HepG2 (cell line): Measurements from ENCODE around the gene ARHGAP22. TPM values are rescaled to one million over a fixed set of nuclear protein-coding genes. Genes with fewer than 3 reads are reported as not detected.

Experiments
- ATAC-seq: fragments of 200-7000 bp; cut with Tn5 transposase; 3 replicates; pipeline ENCODE4 v1.9.1; 2020; ENCODE audit warnings: mild to moderate bottlenecking, moderate library complexity
- BruUV-seq: library from RNA; stranded (reverse); fragments of 400-500 nt; replicated peaks from 2 replicates; lab custom pipeline; 2021; lab: Mats Ljungman, UMichigan
- CTCF ChIA-PET: fragments of 300-600 bp; formaldehyde crosslinking; extraction: SDS; loops from one replicate; lab custom pipeline; 2021; ENCODE audit warnings: low total read pairs, inconsistent platforms, low intra/inter-chr PET ratio; lab: Yijun Ruan, JAX
- POLR2A ChIA-PET: fragments of 350-600 bp; sonication (Branson Sonifier 250); formaldehyde crosslinking; loops from one replicate; lab custom pipeline; 2020; ENCODE audit warnings: antibody characterized with exemption, inconsistent platforms; lab: Yijun Ruan, JAX
- DNase-seq: peaks from one replicate; pipeline ENCODE4 v3.0.0-alpha.2; 2015; ENCODE audit warnings: low spot score
- FAIRE-seq: peaks from 3 replicates; lab custom pipeline; 2011; peaks lifted over from hg19 to GRCh38; lab: Jason Lieb, UNC
- H2AFZ ChIP-seq: one replicate; pipeline ENCODE4 v1.6.1; 2011; ENCODE audit warnings: low read length, inconsistent platforms
- H3K27ac ChIP-seq: fragments of 300-600 bp; 3 replicates; pipeline ENCODE4 v1.8.0; 2011; ENCODE audit warnings: mixed run types, mild to moderate bottlenecking, mixed read lengths, low read length, inconsistent platforms; ENCODE audit not compliant: insufficient read depth; ENCODE audit errors: extremely low read length
- H3K27me3 ChIP-seq, 2 experiments: fragments of 200-600 bp in 1 of 2; 2 replicates in 1 of 2; 3 replicates in 1 of 2; pipeline versions ENCODE4 v1.6.0 to v1.8.0; 2011; ENCODE audit warnings: low read length in 2 of 2, mild to moderate bottlenecking in 2 of 2, moderate library complexity in 2 of 2, inconsistent platforms in 1 of 2; ENCODE audit not compliant: insufficient read depth in 2 of 2, control insufficient read depth in 1 of 2
- H3K36me3 ChIP-seq, 2 experiments: fragments of 200-600 bp in 1 of 2; replicated peaks in 1 of 2; 2 replicates in 1 of 2; 3 replicates in 1 of 2; pipeline versions ENCODE4 v1.5.1 to v1.8.0; 2011; ENCODE audit warnings: low read length in 2 of 2, inconsistent platforms in 1 of 2; ENCODE audit not compliant: insufficient read depth in 2 of 2, control insufficient read depth in 1 of 2
- H3K4me1 ChIP-seq: 2 replicates; pipeline ENCODE4 v1.5.1; 2012; ENCODE audit warnings: low read length, inconsistent platforms; ENCODE audit not compliant: insufficient read depth
- H3K4me2 ChIP-seq: 2 replicates; pipeline ENCODE4 v1.6.0; 2011; ENCODE audit warnings: low read depth, low read length, inconsistent platforms
- H3K4me3 ChIP-seq, 3 experiments: fragments of 200-600 bp in 1 of 3; sonication (generic), shearing (Covaris generic) in 1 of 3; replicated peaks in 1 of 3; 2 replicates each; pipeline ENCODE4 v1.5.1; 2011 to 2016; ENCODE audit warnings: low read length in 3 of 3, inconsistent platforms in 2 of 3, low read depth in 2 of 3, mild to moderate bottlenecking in 2 of 3, control low read depth in 1 of 3, mixed read lengths in 1 of 3; ENCODE audit not compliant: insufficient read depth in 1 of 3
- H3K79me2 ChIP-seq: one replicate; pipeline ENCODE4 v1.6.1; 2011; ENCODE audit warnings: low read length, inconsistent platforms; ENCODE audit not compliant: insufficient read depth
- H3K9ac ChIP-seq: 2 replicates; pipeline ENCODE4 v1.6.0; 2011; ENCODE audit warnings: mild to moderate bottlenecking, low read depth, low read length, inconsistent platforms; ENCODE audit not compliant: insufficient read depth
- H3K9me3 ChIP-seq: 2 replicates; pipeline ENCODE4 v1.5.1; 2012; ENCODE audit warnings: mild to moderate bottlenecking, low read length
- H4K20me1 ChIP-seq: 2 replicates; pipeline ENCODE4 v1.6.0; 2011; ENCODE audit warnings: inconsistent platforms, mild to moderate bottlenecking, low read length, moderate library complexity; ENCODE audit not compliant: insufficient read depth
- ATF2 ChIP-seq: sonication (generic); formaldehyde crosslinking; IDR thresholded peaks from 2 replicates; pipeline ENCODE4 v1.4.0; 2020; ENCODE audit warnings: missing genetic modification reagents
- CAMTA2 ChIP-seq: sonication (generic); formaldehyde crosslinking; IDR thresholded peaks from 2 replicates; pipeline ENCODE4 v1.4.0; 2020; ENCODE audit warnings: mild to moderate bottlenecking, missing genetic modification reagents, borderline replicate concordance
- HMG20B ChIP-seq: conservative IDR thresholded peaks from 2 replicates; pipeline ENCODE4 v1.6.1; 2016; ENCODE audit warnings: missing genetic modification reagents, missing compliant biosample characterization
- IRF2 ChIP-seq: IDR thresholded peaks from 2 replicates; pipeline ENCODE4 v1.6.1; 2018; ENCODE audit warnings: missing genetic modification reagents, missing compliant biosample characterization
- MATR3 ChIP-seq: sonication (generic); formaldehyde crosslinking; IDR thresholded peaks from 2 replicates; pipeline ENCODE4 v1.4.0; 2020; ENCODE audit warnings: missing genetic modification reagents
- ZNF143 ChIP-seq: sonication (generic); formaldehyde crosslinking; IDR thresholded peaks from 2 replicates; pipeline ENCODE4 v1.4.0; 2020; ENCODE audit warnings: missing genetic modification reagents
- ZNF282 ChIP-seq: fragments of 450-650 bp; IDR thresholded peaks from 2 replicates; pipeline ENCODE4 v1.6.1; 2018; ENCODE audit not compliant: partially characterized antibody
- ZNF501 ChIP-seq: sonication (generic); formaldehyde crosslinking; IDR thresholded peaks from 2 replicates; pipeline ENCODE4 v1.5.1; 2020; ENCODE audit warnings: mild to moderate bottlenecking, moderate library complexity, missing genetic modification reagents
- WGBS: methylation state at CpG from one replicate; pipeline ENCODE4 v1.1.6; 2017; ENCODE audit warnings: low lambda C conversion rate; 5-methylcytosine and 5-hydroxymethylcytosine counted together
- in situ Hi-C: cut with HindIII; loops from 2 replicates; pipeline ENCODE4 v1.10.0; 2017; ENCODE audit warnings: low pct_unique_long_range_greater_than_20kb; ENCODE audit not compliant: extremely low pct_ligation_motif_present
- intact Hi-C: fragments of 100-400 bp; cut with micrococcal nuclease; formaldehyde crosslinking; loops from one replicate; pipeline ENCODE4 v1.10.0; 2022; ENCODE audit not compliant: unreplicated experiment
- polyA plus RNA-seq, 8 experiments: library from polyadenylated mRNA; depleted of rRNA in 3 of 8; stranded (reverse) in 7 of 8; unstranded in 1 of 8; fragments of >200 nt; fragmentation: Illumina TruSeq in 4 of 8; extraction: Trizol in 4 of 8; gene quantifications; 2 replicates each; pipeline versions ENCODE4 v1.2.1 to v1.2.3, GENCODE V29; 2011 to 2016; ENCODE audit warnings: low read depth in 4 of 8, missing spikeins in 1 of 8, mixed read lengths in 1 of 8; ENCODE audit not compliant: insufficient read depth in 1 of 8
- total RNA-seq, 5 experiments: library from RNA; depleted of rRNA; stranded (reverse); fragments of >200 nt; fragmentation: Illumina TruSeq; extraction: Trizol; gene quantifications; 2 replicates each; pipeline ENCODE4 v1.2.3, GENCODE V29; 2016; ENCODE audit warnings: low read depth in 1 of 5

The ARHGAP22 gene
- total and polyA plus RNA-seq, 2 of the 13 experiments (the other 11 are each of a cell fraction or from before 2014, with no cell fraction given) = 0.08 to 0.38 TPM

- no peaks in the 10 kb centered on the region for H3K9me3 ChIP-seq
- no peak overlapping the region for H3K27ac ChIP-seq
- DNase-seq = no peak
- WGBS = 3% methylated on average over 7 of the region's 7 CpGs
- in situ Hi-C loops = no loop called here
- ChIA-PET POLR2A (no interaction called here), CTCF (no interaction called here)
- no peaks in the 10 kb centered on the region for H3K79me2 ChIP-seq
- no peak overlapping the region for H2AFZ ChIP-seq
- no peaks in the 10 kb centered on the region for H3K4me1 ChIP-seq
- BruUV-seq = no TSS peak
- no peaks in the 10 kb centered on the region for H4K20me1 ChIP-seq
- no peaks in the 10 kb centered on the region for H3K36me3 ChIP-seq
- ATAC-seq = no peak
- FAIRE-seq = no peak
- H3K27me3 ChIP-seq = peaks cover 1 to 15% of the 10 kb centered on the region in 2 experiments; a peak in 4 of 5 replicates
- intact Hi-C loops = no loop called here
- no peak overlapping the region for H3K4me2 ChIP-seq
- H3K4me3 ChIP-seq = no peak overlapping the region
- TF ChIP-seq ATF2 (CRISPR knock-in tag) (no peak), IRF2 (CRISPR knock-in tag) (no peak), ZNF282 (no peak), HMG20B (CRISPR knock-in tag) (no peak), CAMTA2 (CRISPR knock-in tag) (no peak), ZNF501 (CRISPR knock-in tag) (no peak), ZNF143 (CRISPR knock-in tag) (no peak), MATR3 (CRISPR knock-in tag) (no peak)
- TF ChIP-seq, all 625 proteins: peak for 0
- no peak overlapping the region for H3K9ac ChIP-seq
Measured at GRCh38 chr10:48649349-48649944, 44.6 kb upstream of the ARHGAP22 start.
